HEK293 (cell line): ENCODE data around the gene STK24.

ENCODE experiments used
- CTCF ChIA-PET: fragments of 350-600 bp; formaldehyde crosslinking; extraction: SDS; loops from one replicate; lab custom pipeline; 2021; ENCODE audit warnings: antibody characterized with exemption; lab: Yijun Ruan, JAX
- POLR2A ChIA-PET: fragments of 300-600 bp; formaldehyde crosslinking; extraction: SDS; loops from one replicate; lab custom pipeline; 2020; ENCODE audit warnings: antibody characterized with exemption, inconsistent platforms; lab: Yijun Ruan, JAX
- H3K27ac ChIP-seq: fragments of 200-500 bp; sonication (Bioruptor generic); 2 replicates; pipeline ENCODE4 v1.5.1; 2014; ENCODE audit warnings: low read depth, low read length, control low read depth, inconsistent platforms; ENCODE audit errors: extremely low read depth
- H3K36me3 ChIP-seq, 2 experiments: fragments of 200-500 bp in 1 of 2; sonication (Bioruptor generic) in 1 of 2; 1 replicate in 1 of 2; 2 replicates in 1 of 2; pipeline ENCODE4 v1.5.1; 2014 to 2017; ENCODE audit warnings: inconsistent platforms in 2 of 2, low read length in 2 of 2; ENCODE audit not compliant: control insufficient read depth in 2 of 2, insufficient read depth in 1 of 2
- H3K4me1 ChIP-seq: fragments of 200-500 bp; sonication (Bioruptor generic); 2 replicates; pipeline ENCODE4 v1.5.1; 2014; ENCODE audit warnings: mild to moderate bottlenecking, low read length, inconsistent platforms; ENCODE audit not compliant: control insufficient read depth, insufficient read depth
- H3K4me3 ChIP-seq: 2 replicates; pipeline ENCODE4 v1.5.1; 2011; ENCODE audit warnings: low read depth, mild to moderate bottlenecking, control low read depth, low read length, moderate library complexity
- H3K9me3 ChIP-seq: fragments of 200-500 bp; sonication (Bioruptor generic); 2 replicates; pipeline ENCODE4 v1.5.1; 2014; ENCODE audit warnings: low read depth, low read length, inconsistent platforms; ENCODE audit not compliant: control insufficient read depth, insufficient read depth
- MEIS1 ChIP-seq: sonication (generic); formaldehyde crosslinking; IDR thresholded peaks from 2 replicates; pipeline ENCODE4 v1.8.1; 2022; ENCODE audit warnings: missing genetic modification reagents, mild to moderate bottlenecking, borderline replicate concordance
- OSR2 ChIP-seq: fragments of 450-650 bp; formaldehyde crosslinking; IDR thresholded peaks from 2 replicates; pipeline ENCODE4 v1.5.1; 2016; ENCODE audit warnings: missing biosample characterization, missing genetic modification characterization
- YY1 ChIP-seq: fragments of 450-650 bp; formaldehyde crosslinking; IDR thresholded peaks from 2 replicates; pipeline ENCODE4 v1.5.1; 2018; ENCODE audit warnings: missing biosample characterization, missing genetic modification characterization
- ZBTB21 ChIP-seq: fragments of 450-650 bp; formaldehyde crosslinking; IDR thresholded peaks from 2 replicates; pipeline ENCODE4 v1.5.1; 2017; ENCODE audit warnings: missing biosample characterization, missing genetic modification characterization
- ZFP69B ChIP-seq: fragments of 450-650 bp; formaldehyde crosslinking; IDR thresholded peaks from 2 replicates; pipeline ENCODE4 v1.5.1; 2016; ENCODE audit warnings: missing biosample characterization, missing genetic modification characterization
- ZNF112 ChIP-seq: fragments of 450-650 bp; formaldehyde crosslinking; IDR thresholded peaks from 2 replicates; pipeline ENCODE4 v1.5.0; 2017; ENCODE audit warnings: missing biosample characterization, missing genetic modification characterization
- ZNF16 ChIP-seq: fragments of 450-650 bp; formaldehyde crosslinking; IDR thresholded peaks from 2 replicates; pipeline ENCODE4 v1.5.1; 2016; ENCODE audit warnings: low read depth, missing biosample characterization, missing genetic modification characterization
- ZNF211 ChIP-seq: fragments of 450-650 bp; formaldehyde crosslinking; IDR thresholded peaks from 2 replicates; pipeline ENCODE4 v1.5.1; 2016; ENCODE audit warnings: low read depth, missing biosample characterization, missing genetic modification characterization
- ZNF23 ChIP-seq: fragments of 450-650 bp; formaldehyde crosslinking; IDR thresholded peaks from 2 replicates; pipeline ENCODE4 v1.5.1; 2016; ENCODE audit warnings: missing biosample characterization, missing genetic modification characterization, borderline replicate concordance
- ZNF24 ChIP-seq: fragments of 450-650 bp; formaldehyde crosslinking; IDR thresholded peaks from 2 replicates; pipeline ENCODE4 v1.5.1; 2016; ENCODE audit warnings: missing biosample characterization, missing genetic modification characterization
- ZNF350 ChIP-seq: fragments of 450-650 bp; formaldehyde crosslinking; IDR thresholded peaks from 2 replicates; pipeline ENCODE4 v1.5.0; 2017; ENCODE audit warnings: missing biosample characterization, mild to moderate bottlenecking, missing genetic modification characterization
- ZNF391 ChIP-seq: fragments of 450-650 bp; formaldehyde crosslinking; IDR thresholded peaks from 2 replicates; pipeline ENCODE4 v1.5.1; 2016; ENCODE audit warnings: low read depth, missing biosample characterization, missing genetic modification characterization, borderline replicate concordance
- ZNF404 ChIP-seq: fragments of 450-650 bp; formaldehyde crosslinking; IDR thresholded peaks from 2 replicates; pipeline ENCODE4 v1.5.1; 2017; ENCODE audit warnings: missing biosample characterization, missing genetic modification characterization
- ZNF530 ChIP-seq: fragments of 450-650 bp; formaldehyde crosslinking; IDR thresholded peaks from 2 replicates; pipeline ENCODE4 v1.5.1; 2016; ENCODE audit warnings: low read depth, missing biosample characterization, missing genetic modification characterization
- ZNF707 ChIP-seq: fragments of 450-650 bp; formaldehyde crosslinking; IDR thresholded peaks from 2 replicates; pipeline ENCODE4 v1.5.1; 2016; ENCODE audit warnings: missing biosample characterization, missing genetic modification characterization
- ZNF747 ChIP-seq: fragments of 450-650 bp; formaldehyde crosslinking; IDR thresholded peaks from 2 replicates; pipeline ENCODE4 v1.5.1; 2016; ENCODE audit warnings: missing biosample characterization, missing genetic modification characterization
- ZNF843 ChIP-seq: fragments of 450-650 bp; formaldehyde crosslinking; IDR thresholded peaks from 2 replicates; pipeline ENCODE4 v1.5.1; 2016; ENCODE audit warnings: missing biosample characterization, missing genetic modification characterization
- TF ChIP-seq, protein P1 (sequence below): fragments of 450-650 bp; formaldehyde crosslinking; IDR thresholded peaks from 2 replicates; pipeline ENCODE4 v1.5.1; 2016; ENCODE audit warnings: missing biosample characterization, missing genetic modification characterization, low read depth
- TF ChIP-seq, protein P2 (sequence below): fragments of 450-650 bp; formaldehyde crosslinking; IDR thresholded peaks from 2 replicates; pipeline ENCODE4 v1.5.1; 2016; ENCODE audit warnings: missing biosample characterization, missing genetic modification characterization
- TF ChIP-seq, protein P3 (sequence below): fragments of 450-650 bp; formaldehyde crosslinking; IDR thresholded peaks from 2 replicates; pipeline ENCODE4 v1.5.1; 2017; ENCODE audit warnings: missing biosample characterization, missing genetic modification characterization
- TF ChIP-seq, protein P4 (sequence below): fragments of 450-650 bp; formaldehyde crosslinking; IDR thresholded peaks from 2 replicates; pipeline ENCODE4 v1.5.1; 2016; ENCODE audit warnings: missing biosample characterization, missing genetic modification characterization
- TF ChIP-seq, protein P5 (sequence below): fragments of 450-650 bp; formaldehyde crosslinking; IDR thresholded peaks from 2 replicates; pipeline ENCODE4 v1.5.1; 2016; ENCODE audit warnings: missing biosample characterization, missing genetic modification characterization, borderline replicate concordance

Gene STK24

DNA sequence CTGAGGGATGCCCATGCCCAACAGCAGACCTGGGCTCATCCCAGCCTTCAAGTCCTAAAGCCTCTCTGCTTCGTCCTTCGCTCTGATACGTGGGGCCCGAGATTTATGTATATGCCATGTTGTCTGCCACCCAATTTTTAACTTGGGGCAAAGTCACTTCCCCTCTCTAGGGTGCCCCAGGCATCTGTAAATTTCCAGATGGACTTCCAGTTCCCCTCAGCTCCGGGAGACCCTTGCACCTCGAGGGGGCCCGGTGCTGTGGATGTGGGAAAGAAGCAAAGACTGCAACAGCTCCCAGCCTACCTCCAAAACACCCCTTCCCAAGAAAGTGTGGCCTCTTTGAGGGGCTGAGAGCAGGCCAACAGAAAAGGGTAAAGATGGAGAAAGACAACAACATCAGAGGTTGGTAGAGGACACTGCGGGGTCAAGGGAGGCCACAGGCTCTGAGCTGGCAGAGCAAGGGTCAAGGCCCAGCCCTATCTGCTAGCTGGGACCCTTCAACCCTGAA is 97.4 kb downstream of the STK24 start:
- no peak overlapping the region for H3K27ac ChIP-seq
- H3K9me3 ChIP-seq, result no peaks in the 10 kb centered on the region
- H3K4me3 ChIP-seq, result no peak overlapping the region
- TF ChIP-seq, protein P1, sequence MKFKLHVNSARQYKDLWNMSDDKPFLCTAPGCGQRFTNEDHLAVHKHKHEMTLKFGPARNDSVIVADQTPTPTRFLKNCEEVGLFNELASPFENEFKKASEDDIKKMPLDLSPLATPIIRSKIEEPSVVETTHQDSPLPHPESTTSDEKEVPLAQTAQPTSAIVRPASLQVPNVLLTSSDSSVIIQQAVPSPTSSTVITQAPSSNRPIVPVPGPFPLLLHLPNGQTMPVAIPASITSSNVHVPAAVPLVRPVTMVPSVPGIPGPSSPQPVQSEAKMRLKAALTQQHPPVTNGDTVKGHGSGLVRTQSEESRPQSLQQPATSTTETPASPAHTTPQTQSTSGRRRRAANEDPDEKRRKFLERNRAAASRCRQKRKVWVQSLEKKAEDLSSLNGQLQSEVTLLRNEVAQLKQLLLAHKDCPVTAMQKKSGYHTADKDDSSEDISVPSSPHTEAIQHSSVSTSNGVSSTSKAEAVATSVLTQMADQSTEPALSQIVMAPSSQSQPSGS (tag by site-specific recombination), result no peak
- TF ChIP-seq, protein P2, sequence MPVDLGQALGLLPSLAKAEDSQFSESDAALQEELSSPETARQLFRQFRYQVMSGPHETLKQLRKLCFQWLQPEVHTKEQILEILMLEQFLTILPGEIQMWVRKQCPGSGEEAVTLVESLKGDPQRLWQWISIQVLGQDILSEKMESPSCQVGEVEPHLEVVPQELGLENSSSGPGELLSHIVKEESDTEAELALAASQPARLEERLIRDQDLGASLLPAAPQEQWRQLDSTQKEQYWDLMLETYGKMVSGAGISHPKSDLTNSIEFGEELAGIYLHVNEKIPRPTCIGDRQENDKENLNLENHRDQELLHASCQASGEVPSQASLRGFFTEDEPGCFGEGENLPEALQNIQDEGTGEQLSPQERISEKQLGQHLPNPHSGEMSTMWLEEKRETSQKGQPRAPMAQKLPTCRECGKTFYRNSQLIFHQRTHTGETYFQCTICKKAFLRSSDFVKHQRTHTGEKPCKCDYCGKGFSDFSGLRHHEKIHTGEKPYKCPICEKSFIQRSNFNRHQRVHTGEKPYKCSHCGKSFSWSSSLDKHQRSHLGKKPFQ (tag by site-specific recombination), result no peak
- no peak for TF ChIP-seq ZNF24 (tag by site-specific recombination)
- no peak for TF ChIP-seq ZNF211
- TF ChIP-seq OSR2 (tag by site-specific recombination), result no peak
- TF ChIP-seq ZNF530 (tag by site-specific recombination), result no peak
- TF ChIP-seq, protein P3, sequence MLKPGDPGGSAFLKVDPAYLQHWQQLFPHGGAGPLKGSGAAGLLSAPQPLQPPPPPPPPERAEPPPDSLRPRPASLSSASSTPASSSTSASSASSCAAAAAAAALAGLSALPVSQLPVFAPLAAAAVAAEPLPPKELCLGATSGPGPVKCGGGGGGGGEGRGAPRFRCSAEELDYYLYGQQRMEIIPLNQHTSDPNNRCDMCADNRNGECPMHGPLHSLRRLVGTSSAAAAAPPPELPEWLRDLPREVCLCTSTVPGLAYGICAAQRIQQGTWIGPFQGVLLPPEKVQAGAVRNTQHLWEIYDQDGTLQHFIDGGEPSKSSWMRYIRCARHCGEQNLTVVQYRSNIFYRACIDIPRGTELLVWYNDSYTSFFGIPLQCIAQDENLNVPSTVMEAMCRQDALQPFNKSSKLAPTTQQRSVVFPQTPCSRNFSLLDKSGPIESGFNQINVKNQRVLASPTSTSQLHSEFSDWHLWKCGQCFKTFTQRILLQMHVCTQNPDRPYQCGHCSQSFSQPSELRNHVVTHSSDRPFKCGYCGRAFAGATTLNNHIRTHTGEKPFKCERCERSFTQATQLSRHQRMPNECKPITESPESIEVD (tag by site-specific recombination), result no peak
- no peak for TF ChIP-seq ZNF16 (tag by site-specific recombination)
- TF ChIP-seq ZNF707, result no peak
- no peak for TF ChIP-seq MEIS1 (CRISPR knock-in tag)
- TF ChIP-seq ZNF404, result no peak
- TF ChIP-seq ZNF843 (tag by site-specific recombination), result no peak
- TF ChIP-seq, protein P4, sequence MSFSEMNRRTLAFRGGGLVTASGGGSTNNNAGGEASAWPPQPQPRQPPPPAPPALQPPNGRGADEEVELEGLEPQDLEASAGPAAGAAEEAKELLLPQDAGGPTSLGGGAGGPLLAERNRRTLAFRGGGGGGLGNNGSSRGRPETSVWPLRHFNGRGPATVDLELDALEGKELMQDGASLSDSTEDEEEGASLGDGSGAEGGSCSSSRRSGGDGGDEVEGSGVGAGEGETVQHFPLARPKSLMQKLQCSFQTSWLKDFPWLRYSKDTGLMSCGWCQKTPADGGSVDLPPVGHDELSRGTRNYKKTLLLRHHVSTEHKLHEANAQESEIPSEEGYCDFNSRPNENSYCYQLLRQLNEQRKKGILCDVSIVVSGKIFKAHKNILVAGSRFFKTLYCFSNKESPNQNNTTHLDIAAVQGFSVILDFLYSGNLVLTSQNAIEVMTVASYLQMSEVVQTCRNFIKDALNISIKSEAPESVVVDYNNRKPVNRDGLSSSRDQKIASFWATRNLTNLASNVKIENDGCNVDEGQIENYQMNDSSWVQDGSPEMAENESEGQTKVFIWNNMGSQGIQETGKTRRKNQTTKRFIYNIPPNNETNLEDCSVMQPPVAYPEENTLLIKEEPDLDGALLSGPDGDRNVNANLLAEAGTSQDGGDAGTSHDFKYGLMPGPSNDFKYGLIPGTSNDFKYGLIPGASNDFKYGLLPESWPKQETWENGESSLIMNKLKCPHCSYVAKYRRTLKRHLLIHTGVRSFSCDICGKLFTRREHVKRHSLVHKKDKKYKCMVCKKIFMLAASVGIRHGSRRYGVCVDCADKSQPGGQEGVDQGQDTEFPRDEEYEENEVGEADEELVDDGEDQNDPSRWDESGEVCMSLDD (tag by site-specific recombination), result no peak
- TF ChIP-seq ZNF747 (tag by site-specific recombination), result no peak
- H3K4me1 ChIP-seq, result peaks cover 18% of the 10 kb centered on the region
- peaks cover 0 to 5% of the 10 kb centered on the region in 2 experiments; a peak in 1 of 3 replicates for H3K36me3 ChIP-seq
- CTCF ChIA-PET, result interaction anchor here (0.5 to 0.6 kb wide), 2 partner anchors 14 to 147 kb away, joined by 3 read pairs; no protein-coding TSS in a partner anchor
- POLR2A ChIA-PET, result no interaction called here

DNA sequence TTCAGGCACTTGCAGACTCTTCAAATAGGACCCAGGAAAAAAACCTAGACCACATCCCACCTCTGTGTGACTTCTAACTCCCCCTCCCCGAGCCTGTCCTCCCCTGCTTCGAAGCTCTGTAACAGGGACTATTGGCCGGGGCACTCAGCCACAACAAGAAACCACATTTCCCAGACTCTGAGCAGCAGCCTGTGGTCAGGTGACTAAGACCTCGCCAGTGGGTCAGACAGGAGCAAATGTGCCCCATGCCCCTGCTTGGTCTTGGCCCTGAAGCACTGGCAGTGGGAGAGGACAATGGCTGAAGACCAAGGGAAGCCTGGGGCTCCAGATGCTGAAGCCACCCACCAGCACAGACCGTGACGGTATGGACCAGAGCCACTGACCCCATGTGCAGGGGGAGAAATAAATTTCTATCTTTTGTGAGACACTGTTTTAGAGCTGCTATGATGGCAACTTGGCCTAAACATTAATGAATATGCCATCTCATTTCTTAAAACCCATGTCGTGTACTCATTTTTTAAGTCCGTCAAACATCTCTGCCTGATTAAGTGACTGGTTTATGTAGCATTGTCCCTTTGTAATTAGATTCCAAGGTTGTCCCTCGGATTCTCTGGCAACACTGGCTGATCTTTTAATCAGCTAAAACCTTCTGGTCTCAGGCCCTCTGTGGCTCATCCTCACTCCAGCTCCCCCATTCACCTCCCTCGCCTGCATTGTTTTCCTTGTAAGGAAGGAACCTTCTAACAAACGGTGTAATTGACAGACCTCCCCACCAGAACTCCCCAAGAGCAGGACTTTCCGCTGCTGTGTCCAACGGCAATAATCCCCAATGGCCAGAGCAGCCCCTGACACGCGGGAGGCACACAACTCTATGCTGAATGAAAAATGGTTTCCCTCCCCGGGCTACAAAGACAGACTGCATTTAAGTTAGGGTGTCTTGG is 98.4 kb downstream of the STK24 start:
- ChIA-PET CTCF (interaction anchor here (0.6 to 1.2 kb wide), 3 partner anchors 11 to 361 kb away, joined by 3 read pairs; no protein-coding TSS in a partner anchor), POLR2A (no interaction called here)
- H3K4me1 ChIP-seq, result peaks cover 12% of the 10 kb centered on the region
- no peak overlapping the region for H3K27ac ChIP-seq
- H3K36me3 ChIP-seq, result peaks cover 0 to 13% of the 10 kb centered on the region in 2 experiments; a peak in 1 of 3 replicates
- H3K4me3 ChIP-seq, result no peak overlapping the region
- H3K9me3 ChIP-seq, result no peaks in the 10 kb centered on the region
- TF ChIP-seq ZNF350 (tag by site-specific recombination) (no peak), ZNF112 (tag by site-specific recombination) (no peak), YY1 (tag by site-specific recombination) (no peak), ZNF23 (tag by site-specific recombination) (no peak), ZNF391 (no peak), ZFP69B (tag by site-specific recombination) (no peak), ZBTB21 (tag by site-specific recombination) (no peak)
- TF ChIP-seq, protein P2 (tag by site-specific recombination), result no peak
- TF ChIP-seq, protein P5, sequence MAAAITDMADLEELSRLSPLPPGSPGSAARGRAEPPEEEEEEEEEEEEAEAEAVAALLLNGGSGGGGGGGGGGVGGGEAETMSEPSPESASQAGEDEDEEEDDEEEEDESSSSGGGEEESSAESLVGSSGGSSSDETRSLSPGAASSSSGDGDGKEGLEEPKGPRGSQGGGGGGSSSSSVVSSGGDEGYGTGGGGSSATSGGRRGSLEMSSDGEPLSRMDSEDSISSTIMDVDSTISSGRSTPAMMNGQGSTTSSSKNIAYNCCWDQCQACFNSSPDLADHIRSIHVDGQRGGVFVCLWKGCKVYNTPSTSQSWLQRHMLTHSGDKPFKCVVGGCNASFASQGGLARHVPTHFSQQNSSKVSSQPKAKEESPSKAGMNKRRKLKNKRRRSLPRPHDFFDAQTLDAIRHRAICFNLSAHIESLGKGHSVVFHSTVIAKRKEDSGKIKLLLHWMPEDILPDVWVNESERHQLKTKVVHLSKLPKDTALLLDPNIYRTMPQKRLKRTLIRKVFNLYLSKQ, result no peak
